Left forelimb (tissue), 1 donor: Measurements from ENCODE around the gene PRPF40A.

Source experiments
- DNase-seq: peaks from one replicate; pipeline ENCODE4 v3.0.0-alpha.2; 2018; ENCODE audit warnings: low spot score

PRPF40A gene

DNA sequence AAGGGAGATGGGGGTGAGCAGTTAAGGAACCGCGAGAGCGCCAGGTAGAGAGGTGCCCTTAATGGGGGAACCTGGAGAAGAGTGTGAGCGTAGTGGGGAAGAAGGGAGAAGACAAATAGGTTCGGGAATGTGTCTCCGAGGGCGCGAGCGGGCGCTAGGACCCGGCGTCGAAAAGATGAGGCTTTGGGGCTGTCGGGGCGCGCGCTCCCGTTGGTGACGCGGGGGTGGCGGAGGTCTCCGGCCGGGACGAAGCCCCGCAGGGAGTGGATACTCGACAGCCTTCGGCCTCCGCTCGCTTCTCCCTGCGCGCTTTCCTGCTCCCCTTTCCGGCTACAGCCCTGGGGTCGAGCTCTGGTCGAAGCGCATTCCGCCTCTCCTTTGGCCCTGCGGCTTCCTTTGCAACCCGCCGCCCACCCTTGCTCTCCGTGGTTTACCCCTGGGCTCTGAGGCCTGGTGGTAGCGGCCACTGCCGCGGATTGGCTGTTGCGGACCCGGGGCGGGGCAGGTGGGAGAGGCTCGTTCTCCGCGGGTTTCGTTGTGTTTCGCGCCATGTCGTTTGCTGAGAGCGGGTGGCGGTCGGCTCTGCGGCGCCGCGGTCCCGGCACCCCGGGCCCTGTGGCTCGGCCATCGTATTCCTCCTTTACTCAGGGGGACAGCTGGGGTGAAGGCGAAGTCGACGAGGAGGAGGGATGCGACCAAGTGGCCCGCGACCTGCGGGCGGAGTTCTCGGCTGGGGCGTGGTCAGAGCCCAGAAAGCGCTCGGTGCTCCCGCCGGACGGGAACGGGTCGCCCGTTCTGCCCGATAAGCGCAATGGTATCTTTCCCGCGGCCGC is 1.0 kb upstream of the PRPF40A start, which contains the start of gene ARL6IP6:
ARL6IP6 (plus strand) TSS at position 545 of the 833 bp plus-strand sequence; CDS start at position 550, 5 bp downstream.
- peak; percentile 97 for DNase-seq

DNA sequence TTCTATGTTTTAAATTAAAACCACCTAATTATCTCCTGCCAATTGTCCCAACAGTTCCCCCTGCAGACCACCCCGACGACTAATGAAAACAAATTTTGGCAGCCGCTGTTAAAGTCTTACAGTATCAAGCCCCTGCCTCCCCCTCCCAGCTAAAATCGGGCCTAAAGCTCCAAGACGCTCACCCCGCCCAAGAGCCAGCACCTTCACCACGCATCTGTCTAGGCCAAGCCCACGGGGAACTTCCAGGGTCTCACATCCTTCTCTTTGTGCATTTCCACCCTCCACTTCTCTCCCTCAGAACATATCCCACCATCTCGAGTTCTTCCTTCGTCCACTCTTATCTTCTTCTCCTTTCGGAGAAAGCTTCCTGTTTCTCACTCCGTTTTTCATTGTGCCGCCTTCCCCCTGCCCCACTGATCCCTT is 445 bp downstream of the PRPF40A start:
- DNase-seq: no peak

- no peak for DNase-seq
These were observed 1.3 kb downstream of the PRPF40A start for GRCh38 chr2:152715854-152716428.

DNA sequence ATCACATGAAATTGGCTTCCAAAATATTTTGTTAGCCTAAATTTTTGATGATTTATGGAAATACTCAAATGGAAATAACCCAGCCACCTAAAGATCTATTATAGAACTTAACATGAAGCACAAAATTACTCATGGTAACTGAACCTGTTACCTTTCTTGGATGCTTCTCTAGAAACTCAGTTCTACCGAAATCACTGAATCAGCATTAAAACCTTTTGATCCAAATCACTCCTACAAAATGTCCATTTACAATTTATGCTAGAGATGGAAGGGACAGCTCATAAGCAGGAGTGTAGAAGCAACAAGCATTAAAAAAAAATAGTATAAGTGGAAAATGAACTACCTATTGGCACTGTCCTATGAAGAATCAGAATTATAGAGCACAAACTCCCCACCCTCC is 2.1 kb downstream of the PRPF40A start:
- DNase-seq: no peak

GRCh38 chr2:152710713-152711112 is 6.5 kb downstream of the PRPF40A start:
- DNase-seq: no peak

GRCh38 chr2:152708742-152709141 is 8.5 kb downstream of the PRPF40A start:
- no peak for DNase-seq

DNA sequence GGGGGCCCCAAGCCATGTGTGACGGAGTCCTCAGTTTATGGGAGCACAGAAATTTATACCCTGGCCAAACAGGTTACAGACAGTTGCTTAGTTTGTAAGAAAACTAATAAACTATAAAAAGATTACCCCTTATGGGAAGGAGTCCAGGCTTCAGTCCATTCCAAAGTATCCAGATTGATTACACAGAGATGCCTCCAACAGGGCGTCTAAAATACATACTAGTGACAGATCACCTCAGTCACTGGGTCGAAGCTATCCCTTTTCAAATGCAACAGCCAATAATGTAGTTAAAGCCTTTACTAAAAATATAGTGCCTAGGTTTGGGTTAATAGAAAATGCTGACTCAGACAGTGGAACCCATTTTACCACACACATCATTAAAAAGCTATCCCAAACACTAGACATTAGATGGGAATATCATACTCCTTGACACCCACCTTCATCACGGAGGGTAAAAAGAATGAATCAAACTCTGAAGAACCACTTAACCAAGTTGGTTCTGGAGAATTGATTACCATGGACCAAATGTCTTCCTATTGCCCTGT is 10.7 kb downstream of the PRPF40A start:
- DNase-seq: no peak

- no peak for DNase-seq
These were observed 16.1 kb downstream of the PRPF40A start for GRCh38 chr2:152701198-152701597.

DNA sequence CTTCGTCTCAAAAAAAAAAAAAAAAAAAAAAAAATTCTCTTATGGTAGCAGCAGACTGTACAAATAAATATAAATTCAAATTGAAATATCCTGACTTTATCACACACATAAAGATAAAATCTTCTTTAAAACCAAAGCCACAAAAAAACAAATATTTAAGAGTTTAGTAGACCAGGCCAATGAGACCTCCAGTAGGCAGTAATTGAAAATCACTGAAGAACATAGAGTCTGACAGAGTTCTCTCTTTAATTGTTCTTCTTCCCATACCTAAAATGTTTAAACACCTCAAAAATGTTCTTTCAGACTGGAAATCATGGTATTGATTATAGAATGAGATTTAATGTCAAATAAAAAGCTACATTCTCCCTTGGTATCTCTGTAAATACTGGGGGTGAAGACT is 20.8 kb downstream of the PRPF40A start:
- DNase-seq: no peak

GRCh38 chr2:152695763-152696162 is 21.5 kb downstream of the PRPF40A start:
- no peak for DNase-seq

GRCh38 chr2:152694161-152694661 is 23.1 kb downstream of the PRPF40A start:
- no peak for DNase-seq

GRCh38 chr2:152693033-152693432 is 24.2 kb downstream of the PRPF40A start:
- no peak for DNase-seq

DNA sequence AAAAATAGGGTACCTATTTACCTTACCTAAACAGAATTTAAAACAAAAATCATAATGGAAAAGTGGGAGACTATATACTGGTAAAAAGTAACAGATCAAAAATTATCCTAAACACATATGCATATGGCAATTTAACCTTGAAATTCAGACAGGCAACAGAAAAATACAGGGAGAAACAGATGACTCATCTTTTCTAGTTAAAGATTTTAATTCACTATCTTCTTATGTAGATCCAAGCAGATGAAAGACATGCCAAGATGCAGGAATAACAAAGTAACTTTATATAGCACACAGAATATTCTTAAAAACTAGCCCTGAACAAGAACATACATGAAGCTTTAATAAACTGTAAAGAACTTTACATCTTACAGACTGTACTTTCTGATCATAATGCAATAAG is 30.9 kb downstream of the PRPF40A start:
- no peak for DNase-seq

DNA sequence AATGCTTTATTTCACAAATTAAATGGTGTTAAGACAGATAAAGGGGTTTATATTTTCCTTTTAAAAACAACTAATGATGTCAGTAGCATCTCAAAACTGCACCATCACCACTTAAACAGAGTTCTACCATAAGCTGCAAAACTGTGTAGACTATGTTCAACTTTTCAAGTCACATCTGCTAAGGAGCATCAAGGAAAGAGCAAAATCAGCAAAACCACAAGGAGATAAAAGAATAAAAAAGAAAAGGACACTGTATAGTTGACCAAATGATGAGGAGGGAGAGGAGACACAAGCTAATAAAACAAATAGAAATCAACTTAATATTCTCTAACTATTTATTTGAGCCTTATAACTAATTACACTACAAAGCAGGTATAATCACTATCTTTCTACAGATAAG is 33.9 kb downstream of the PRPF40A start:
- no peak for DNase-seq

GRCh38 chr2:152682663-152683062 is 34.6 kb downstream of the PRPF40A start:
- no peak for DNase-seq

DNA sequence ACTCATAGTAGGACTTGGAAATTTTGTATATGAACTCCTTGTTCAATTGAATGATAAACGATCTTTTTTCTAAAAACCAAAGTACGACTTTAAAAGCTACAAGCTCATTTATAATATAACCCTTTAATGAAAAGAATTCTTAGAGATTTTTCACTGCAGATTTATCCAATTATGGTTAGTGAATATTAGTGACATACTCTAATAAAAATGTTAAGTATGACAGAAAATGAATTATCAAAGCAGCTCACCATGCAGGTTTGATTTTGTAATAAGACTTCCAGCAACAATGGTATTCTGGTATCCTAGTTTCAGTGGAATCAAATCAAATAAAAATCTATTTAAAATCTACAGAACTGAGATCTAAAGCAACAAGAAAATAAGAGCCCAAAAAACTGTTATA is 38.5 kb downstream of the PRPF40A start:
- no peak for DNase-seq

GRCh38 chr2:152676461-152676860 is 40.8 kb downstream of the PRPF40A start:
- no peak for DNase-seq

DNA sequence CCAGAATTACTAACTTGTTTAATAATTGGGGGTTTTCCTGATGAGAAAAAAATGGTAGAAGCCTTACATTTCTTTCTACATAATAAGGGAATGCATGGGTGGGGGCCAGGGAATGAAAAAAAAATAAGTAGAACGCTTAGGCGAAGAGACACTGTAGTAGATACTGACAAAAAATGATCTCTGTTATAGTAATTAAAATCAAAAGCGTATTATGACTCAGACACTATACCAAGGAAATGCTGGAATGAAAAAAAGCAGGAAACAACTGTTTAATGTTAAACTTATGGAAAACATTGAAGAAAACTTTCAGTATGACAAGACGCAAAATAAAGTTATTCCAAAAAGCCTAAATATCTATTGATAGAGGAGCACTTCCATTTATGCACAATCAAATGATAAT is 42.9 kb downstream of the PRPF40A start:
- no peak for DNase-seq

- no peak for DNase-seq
These were observed 52.5 kb downstream of the PRPF40A start for GRCh38 chr2:152664725-152665124.

GRCh38 chr2:152661076-152661475 is 56.2 kb downstream of the PRPF40A start:
- no peak for DNase-seq

DNA sequence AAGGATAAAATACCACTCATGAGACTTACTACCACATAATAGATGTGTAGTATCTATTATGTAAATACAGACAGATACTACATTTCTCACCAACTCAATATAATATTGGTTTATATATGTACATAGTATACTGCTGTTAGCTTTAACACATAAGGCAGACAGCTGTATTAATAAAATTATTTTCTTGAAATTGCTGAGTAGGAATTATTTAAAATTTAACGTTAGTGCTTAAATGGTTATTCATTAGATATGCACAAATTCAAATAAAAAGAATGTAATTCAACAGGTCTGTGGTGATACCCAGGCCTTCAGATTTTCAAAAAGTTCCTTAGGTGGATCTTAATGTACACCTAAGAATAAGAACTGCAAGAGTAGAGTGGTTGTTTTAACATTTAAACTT is 59.0 kb downstream of the PRPF40A start:
- DNase-seq: no peak

DNA sequence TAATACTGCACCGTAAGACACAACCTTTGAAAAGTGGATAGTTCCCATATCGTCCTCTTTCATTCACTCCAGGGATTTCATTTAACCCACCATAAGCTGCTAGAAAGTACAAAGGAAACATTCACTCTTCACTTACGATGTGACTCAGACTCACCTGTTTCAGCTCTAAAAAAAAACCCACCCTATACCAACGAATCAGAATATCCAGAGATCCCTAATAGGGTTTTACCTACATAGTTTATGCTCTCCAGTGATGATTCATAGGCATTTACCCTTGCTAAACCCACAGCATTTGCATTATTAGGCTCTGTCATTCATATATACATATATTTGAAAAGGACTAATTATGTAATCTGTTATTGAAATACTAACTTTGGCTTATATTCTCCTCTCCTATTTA is 60.2 kb downstream of the PRPF40A start:
- DNase-seq: no peak

- DNase-seq: no peak
These were observed 61.4 kb downstream of the PRPF40A start for GRCh38 chr2:152655880-152656279.
